Measurements from ENCODE around the gene LZTR1. TPM values are rescaled to one million over a fixed set of nuclear protein-coding genes. Genes with fewer than 3 reads are reported as not detected.

LZTR1 gene
- total and polyA plus RNA-seq, 10 of the 15 experiments (the other 5 are each of a cell fraction or from before 2014, with no cell fraction given) = 0.82 to 50.3 (median 19.3) TPM

GRCh38 chr22:20959578-20960461 lies 22.3 kb upstream of the LZTR1 start:
- WGBS (ENCODE audit: insufficient coverage, insufficient replicate concordance, low lambda C conversion rate, missing lambda C conversion rate) = 85% methylated on average over 20 of the region's 20 CpGs
- H3K9me3 ChIP-seq (replicated peaks; ENCODE audit: control insufficient read depth, insufficient read depth, low read length) = no peaks in the 10 kb centered on the region
- TF ChIP-seq SIN3A (IDR thresholded peaks at IDR 0.05; ENCODE audit: low read depth, low read length) = no peak
- TF ChIP-seq RCOR1 (conservative IDR thresholded peaks at IDR 0.05; ENCODE audit: low read depth, low read length) = no peak
- TF ChIP-seq, protein P1, sequence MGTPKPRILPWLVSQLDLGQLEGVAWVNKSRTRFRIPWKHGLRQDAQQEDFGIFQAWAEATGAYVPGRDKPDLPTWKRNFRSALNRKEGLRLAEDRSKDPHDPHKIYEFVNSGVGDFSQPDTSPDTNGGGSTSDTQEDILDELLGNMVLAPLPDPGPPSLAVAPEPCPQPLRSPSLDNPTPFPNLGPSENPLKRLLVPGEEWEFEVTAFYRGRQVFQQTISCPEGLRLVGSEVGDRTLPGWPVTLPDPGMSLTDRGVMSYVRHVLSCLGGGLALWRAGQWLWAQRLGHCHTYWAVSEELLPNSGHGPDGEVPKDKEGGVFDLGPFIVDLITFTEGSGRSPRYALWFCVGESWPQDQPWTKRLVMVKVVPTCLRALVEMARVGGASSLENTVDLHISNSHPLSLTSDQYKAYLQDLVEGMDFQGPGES (IDR thresholded peaks at IDR 0.05) = no peak
- no peak for TF ChIP-seq POLR2AphosphoS5 (IDR thresholded peaks at IDR 0.05; ENCODE audit: low read length)
- TF ChIP-seq BCL3 (IDR thresholded peaks at IDR 0.05; ENCODE audit: borderline replicate concordance, insufficient read depth, low read depth, low read length, poor library complexity, severe bottlenecking) = peak; percentile 35
- TF ChIP-seq EED (IDR thresholded peaks at IDR 0.05; ENCODE audit: low read depth) = no peak
- TF ChIP-seq ZBED1 (IDR thresholded peaks at IDR 0.05; ENCODE audit: borderline replicate concordance) = no peak
- no peak for TF ChIP-seq IRF5 (IDR thresholded peaks at IDR 0.05; ENCODE audit: borderline replicate concordance)
- H3K27ac ChIP-seq (ENCODE audit: control insufficient read depth, insufficient read depth) = no peak overlapping the region
- CTCF ChIA-PET = interaction anchor here (0.9 to 2.2 kb wide), 6 partner anchors 8 to 150 kb away, joined by 3 to 9 read pairs (median 4); partner anchors contain the start of gene LZTR1
- intact Hi-C loops (cut with micrococcal nuclease; ENCODE audit: unreplicated experiment) = no loop called here
- BruUV-seq (replicated peaks) = no TSS peak
- DNase-seq (ENCODE audit: low read depth, low spot score) (no peak), FAIRE-seq (no peak), ATAC-seq (no peak)
- RAD21 ChIA-PET (ENCODE audit: unreplicated experiment) = interaction anchor here (1.4 kb wide), 1 partner anchor 74 kb away, joined by 3 read pairs; no protein-coding TSS in a partner anchor
- H3K79me2 ChIP-seq (ENCODE audit: control insufficient read depth, insufficient read depth, low read length) = no peaks in the 10 kb centered on the region; the same call in 1 of the 2 replicates
- no peaks in the 10 kb centered on the region; the same call in 1 of the 2 replicates for H4K20me1 ChIP-seq (ENCODE audit: control insufficient read depth, insufficient read depth)
- H3K36me3 ChIP-seq (ENCODE audit: control insufficient read depth in 2 of 2, insufficient read depth in 2 of 2, low read length in 1 of 2) = no peaks in the 10 kb centered on the region
- H3K9ac ChIP-seq (ENCODE audit: control insufficient read depth, insufficient read depth, low read length) = no peak overlapping the region
- H3K4me2 ChIP-seq (ENCODE audit: control insufficient read depth, insufficient read depth) = no peak overlapping the region
- in situ Hi-C loops (cut with MboI) = no loop called here
- POLR2A ChIA-PET = interaction anchor here (0.6 kb wide), 1 partner anchor 27 kb away, joined by 3 read pairs; no protein-coding TSS in a partner anchor
- SMC1A ChIA-PET (ENCODE audit: uncharacterized antibody, unreplicated experiment) = interaction anchor here (1.5 kb wide), 1 partner anchor 74 kb away, joined by 5 read pairs; no protein-coding TSS in a partner anchor
- no peak overlapping the region for H3K4me3 ChIP-seq
- H3K27me3 ChIP-seq (replicated peaks in 1 of 2; ENCODE audit: control insufficient read depth in 2 of 2, insufficient read depth in 2 of 2, low read length in 1 of 2) = peaks cover 0 to 2% of the 10 kb centered on the region in 2 experiments; a peak in 2 of 4 replicates
- H3K4me1 ChIP-seq (ENCODE audit: control insufficient read depth, insufficient read depth, low read length) = peaks cover 5% of the 10 kb centered on the region; the same call in 1 of the 2 replicates
- H2AFZ ChIP-seq (ENCODE audit: control insufficient read depth, low read depth, low read length) = no peak overlapping the region
